Measurements from ENCODE around the gene HEG1.
A peak's percentile ranks its signal among the peaks of the same experiment; 100 is the strongest.

The HEG1 gene

DNA sequence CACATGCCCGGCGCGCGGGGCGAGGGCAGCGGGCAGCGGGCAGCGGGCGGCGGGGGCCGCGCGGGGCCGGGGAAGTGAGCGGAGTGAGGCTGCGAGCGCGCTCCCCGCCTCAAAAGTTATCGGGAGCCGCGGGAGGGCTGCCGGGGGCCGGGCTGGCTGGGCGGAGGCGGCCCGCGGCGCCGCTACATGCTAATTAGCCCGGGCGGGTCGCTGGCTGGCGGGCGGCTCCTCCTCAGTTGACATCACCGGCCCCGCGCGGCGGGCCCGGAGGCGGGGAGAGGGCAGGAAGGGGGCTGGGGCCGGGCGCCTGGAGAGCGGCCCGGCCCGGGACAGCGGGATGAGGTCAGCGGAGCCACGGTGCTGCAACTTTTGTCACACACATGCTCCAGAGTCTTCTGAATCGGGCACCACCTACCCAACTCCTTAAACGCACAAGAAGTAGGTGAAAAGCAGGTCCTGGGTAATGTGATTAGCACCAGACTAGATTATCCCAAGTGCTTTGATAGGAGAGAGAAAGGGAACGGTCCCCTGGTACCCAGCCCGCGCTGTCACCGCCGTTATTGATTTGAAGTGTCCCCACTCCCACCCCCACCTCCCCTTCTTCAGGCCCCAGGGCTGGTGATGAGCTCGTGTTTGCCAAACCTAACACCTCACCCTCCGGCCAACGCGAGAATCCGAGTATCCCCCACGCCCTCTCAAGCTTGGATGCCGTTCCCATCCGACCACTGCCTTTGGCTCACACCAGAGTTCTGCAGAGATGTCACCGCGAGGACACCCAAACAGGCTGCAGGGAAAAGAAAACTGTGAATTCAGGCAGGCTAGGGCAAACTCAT lies at the start of gene HEG1:
HEG1 (minus strand) TSS at position 85 of the 833 bp plus-strand sequence. CDS start 107 bp downstream, outside the sequence.
- TF ChIP-seq NFIC (IDR thresholded peaks at IDR 0.05), result no peak
- 0 out of 2 replicates have a peak, but pooled peaks have one; percentile 8 for TF ChIP-seq ZBTB7A (IDR thresholded peaks at IDR 0.05; ENCODE audit: low read depth)
- 0 out of 2 replicates have a peak, but pooled peaks have one; percentile 16 for TF ChIP-seq MAX (IDR thresholded peaks at IDR 0.05)
- TF ChIP-seq YY1 (IDR thresholded peaks at IDR 0.05; ENCODE audit: low read depth), result no peak
- 0 out of 2 replicates have a peak, but pooled peaks have one; percentile 23 for TF ChIP-seq EGR1 (IDR thresholded peaks at IDR 0.05)

DNA sequence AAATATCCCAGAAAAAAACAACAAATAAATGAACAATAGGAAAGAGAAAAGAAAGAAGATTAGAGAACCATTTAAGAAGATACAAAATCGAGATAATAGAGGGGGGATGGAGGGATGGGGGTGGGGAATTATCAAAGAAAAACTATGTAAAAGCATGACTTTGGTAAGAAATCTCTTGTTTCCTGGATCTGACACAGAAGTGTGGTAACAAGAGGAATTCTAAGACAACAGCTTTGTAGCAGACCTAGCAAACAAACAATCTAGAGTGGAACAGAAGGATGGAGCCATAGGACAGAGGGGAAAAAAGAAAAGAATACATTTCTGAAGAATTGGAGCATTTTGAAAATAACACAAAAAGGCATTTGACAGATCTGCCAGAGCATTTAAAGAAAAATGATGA lies 49.3 kb upstream of the HEG1 start:
- TF ChIP-seq, protein P1, sequence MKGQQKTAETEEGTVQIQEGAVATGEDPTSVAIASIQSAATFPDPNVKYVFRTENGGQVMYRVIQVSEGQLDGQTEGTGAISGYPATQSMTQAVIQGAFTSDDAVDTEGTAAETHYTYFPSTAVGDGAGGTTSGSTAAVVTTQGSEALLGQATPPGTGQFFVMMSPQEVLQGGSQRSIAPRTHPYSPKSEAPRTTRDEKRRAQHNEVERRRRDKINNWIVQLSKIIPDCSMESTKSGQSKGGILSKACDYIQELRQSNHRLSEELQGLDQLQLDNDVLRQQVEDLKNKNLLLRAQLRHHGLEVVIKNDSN (IDR thresholded peaks at IDR 0.05), result no peak
- TF ChIP-seq TAF1 (IDR thresholded peaks at IDR 0.05; ENCODE audit: low read depth) (no peak), NFIC (IDR thresholded peaks at IDR 0.05) (no peak), YY1 (IDR thresholded peaks at IDR 0.05; ENCODE audit: low read depth) (no peak), RAD21 (IDR thresholded peaks at IDR 0.05; ENCODE audit: low read depth) (no peak), ZBTB7A (IDR thresholded peaks at IDR 0.05; ENCODE audit: low read depth) (no peak), TCF12 (IDR thresholded peaks at IDR 0.05; ENCODE audit: low read depth) (no peak), EP300 (IDR thresholded peaks at IDR 0.05; ENCODE audit: borderline replicate concordance) (no peak), MAX (IDR thresholded peaks at IDR 0.05) (no peak), CEBPB (IDR thresholded peaks at IDR 0.05) (no peak), FOXM1 (IDR thresholded peaks at IDR 0.05; ENCODE audit: borderline replicate concordance, low read depth) (no peak), EGR1 (IDR thresholded peaks at IDR 0.05) (no peak)

- TF ChIP-seq ZBTB7A (IDR thresholded peaks at IDR 0.05; ENCODE audit: low read depth) (no peak), FOXM1 (IDR thresholded peaks at IDR 0.05; ENCODE audit: borderline replicate concordance, low read depth) (no peak), REST (IDR thresholded peaks at IDR 0.05; ENCODE audit: low read depth) (no peak), EGR1 (IDR thresholded peaks at IDR 0.05) (no peak), NFIC (IDR thresholded peaks at IDR 0.05) (no peak), TEAD4 (IDR thresholded peaks at IDR 0.05) (no peak), CREB1 (IDR thresholded peaks at IDR 0.05; ENCODE audit: low read depth) (no peak), TAF1 (IDR thresholded peaks at IDR 0.05; ENCODE audit: low read depth) (no peak), CEBPB (IDR thresholded peaks at IDR 0.05) (no peak), EP300 (IDR thresholded peaks at IDR 0.05; ENCODE audit: borderline replicate concordance) (no peak), YY1 (IDR thresholded peaks at IDR 0.05; ENCODE audit: low read depth) (no peak), RAD21 (IDR thresholded peaks at IDR 0.05; ENCODE audit: low read depth) (no peak)
- TF ChIP-seq, protein P1 (IDR thresholded peaks at IDR 0.05), result no peak
These were observed 48.8 kb upstream of the HEG1 start for GRCh38 chr3:125104639-125105038.

- TF ChIP-seq EP300 (IDR thresholded peaks at IDR 0.05; ENCODE audit: borderline replicate concordance) (no peak), MAX (IDR thresholded peaks at IDR 0.05) (no peak), YY1 (IDR thresholded peaks at IDR 0.05; ENCODE audit: low read depth) (no peak), REST (IDR thresholded peaks at IDR 0.05; ENCODE audit: low read depth) (no peak), FOXM1 (IDR thresholded peaks at IDR 0.05; ENCODE audit: borderline replicate concordance, low read depth) (no peak), ZBTB7A (IDR thresholded peaks at IDR 0.05; ENCODE audit: low read depth) (no peak), RAD21 (IDR thresholded peaks at IDR 0.05; ENCODE audit: low read depth) (no peak), EGR1 (IDR thresholded peaks at IDR 0.05) (no peak), TEAD4 (IDR thresholded peaks at IDR 0.05) (no peak), NFIC (IDR thresholded peaks at IDR 0.05) (no peak), TAF1 (IDR thresholded peaks at IDR 0.05; ENCODE audit: low read depth) (no peak), CEBPB (IDR thresholded peaks at IDR 0.05) (no peak), TCF12 (IDR thresholded peaks at IDR 0.05; ENCODE audit: low read depth) (no peak)
- TF ChIP-seq, protein P1 (IDR thresholded peaks at IDR 0.05), result no peak
These were observed 47.6 kb upstream of the HEG1 start for GRCh38 chr3:125103406-125103805.

DNA sequence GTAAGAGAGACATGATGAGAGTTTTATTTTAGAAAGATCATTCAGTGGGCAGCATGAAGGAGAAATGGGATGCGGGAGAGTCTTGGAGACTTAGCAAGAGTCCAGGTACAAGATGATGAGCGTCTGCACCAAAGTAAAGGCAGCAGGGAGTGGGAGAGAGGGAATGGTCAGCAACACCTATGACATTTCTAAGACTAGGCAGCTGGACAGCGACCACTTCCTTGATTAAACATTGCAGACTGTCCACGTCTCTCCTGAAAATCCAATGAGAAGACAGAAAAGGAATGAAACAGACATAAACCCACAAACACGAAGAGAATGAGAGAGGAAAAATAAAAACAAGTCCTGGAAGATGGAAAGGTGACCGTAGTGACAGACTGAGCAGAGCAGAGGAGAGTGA lies 46.7 kb upstream of the HEG1 start:
- TF ChIP-seq EGR1 (IDR thresholded peaks at IDR 0.05) (no peak), YY1 (IDR thresholded peaks at IDR 0.05; ENCODE audit: low read depth) (no peak), CEBPB (IDR thresholded peaks at IDR 0.05) (no peak), EP300 (IDR thresholded peaks at IDR 0.05; ENCODE audit: borderline replicate concordance) (no peak), MAX (IDR thresholded peaks at IDR 0.05) (no peak), CREB1 (IDR thresholded peaks at IDR 0.05; ENCODE audit: low read depth) (no peak), RAD21 (IDR thresholded peaks at IDR 0.05; ENCODE audit: low read depth) (no peak), TEAD4 (IDR thresholded peaks at IDR 0.05) (no peak), FOXM1 (IDR thresholded peaks at IDR 0.05; ENCODE audit: borderline replicate concordance, low read depth) (no peak), REST (IDR thresholded peaks at IDR 0.05; ENCODE audit: low read depth) (no peak), ZBTB7A (IDR thresholded peaks at IDR 0.05; ENCODE audit: low read depth) (no peak), TAF1 (IDR thresholded peaks at IDR 0.05; ENCODE audit: low read depth) (no peak)
- TF ChIP-seq, protein P1 (IDR thresholded peaks at IDR 0.05), result no peak
